HG02763 (cell line): Measurements from ENCODE around the gene CAP2.
"Not testable (repeated sequence)": the region's sequence is repeated elsewhere in the genome, so short reads cannot be mapped to it uniquely, and the experiment has no call there.

Experiments
- ATAC-seq: cut with Tn5 transposase; IDR thresholded peaks from one replicate; pipeline ENCODE4 v1.9.1; 2021; ENCODE audit warnings: mild to moderate bottlenecking, moderate library complexity; ENCODE audit not compliant: unreplicated experiment

The CAP2 gene

DNA sequence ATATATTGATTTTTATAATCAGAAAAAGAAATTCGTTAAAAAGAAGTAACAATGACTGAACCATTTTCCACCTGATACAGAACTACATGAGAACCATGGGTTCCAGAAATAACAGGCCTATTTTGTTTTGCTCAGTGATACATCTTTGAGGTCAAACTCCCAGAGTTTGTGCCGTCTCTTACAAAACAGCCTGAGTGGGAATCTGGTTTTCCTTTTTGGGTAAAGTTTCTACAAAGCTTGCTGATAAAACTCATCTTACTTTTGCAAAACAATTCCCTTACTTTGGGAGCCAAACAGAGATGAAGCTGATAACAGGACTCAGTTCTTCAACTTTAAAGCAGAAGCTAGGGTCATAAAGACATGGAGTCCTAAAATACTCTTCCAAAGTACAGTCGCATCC, 108.0 kb downstream of the CAP2 start:
- no peak for ATAC-seq

DNA sequence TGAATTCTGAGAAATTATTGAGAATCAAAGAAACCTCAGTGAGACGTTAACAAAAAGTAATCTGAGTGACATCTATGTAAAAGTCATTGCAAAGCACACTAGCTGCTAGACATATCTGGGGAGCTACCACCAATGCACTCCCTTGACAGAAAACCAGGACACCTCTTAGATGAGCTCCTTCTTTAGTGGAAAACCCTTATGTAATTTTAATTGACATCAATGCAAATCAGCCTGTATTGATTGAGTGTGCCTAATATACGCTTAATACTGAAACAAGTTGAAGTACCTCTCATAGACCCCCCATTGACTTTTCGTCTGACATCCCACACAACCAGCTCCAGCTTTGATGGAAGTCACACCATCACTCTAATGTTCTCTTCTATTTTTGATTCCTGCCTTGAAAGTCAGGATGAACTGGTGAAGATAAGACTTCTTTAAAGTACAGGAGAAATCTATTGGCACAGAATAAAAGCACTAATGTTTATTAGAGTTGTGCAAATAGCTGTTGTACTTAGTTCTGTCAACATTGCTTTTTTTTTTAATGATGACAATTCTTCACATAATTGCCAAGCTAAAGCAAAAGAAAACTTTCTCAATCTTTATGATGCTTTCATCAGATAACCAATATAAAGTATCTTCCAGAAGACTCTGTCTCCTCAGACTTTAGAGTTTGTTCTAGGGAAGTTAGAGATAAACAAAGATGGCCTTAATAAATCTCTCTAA, 108.7 kb downstream of the CAP2 start:
- no peak for ATAC-seq

DNA sequence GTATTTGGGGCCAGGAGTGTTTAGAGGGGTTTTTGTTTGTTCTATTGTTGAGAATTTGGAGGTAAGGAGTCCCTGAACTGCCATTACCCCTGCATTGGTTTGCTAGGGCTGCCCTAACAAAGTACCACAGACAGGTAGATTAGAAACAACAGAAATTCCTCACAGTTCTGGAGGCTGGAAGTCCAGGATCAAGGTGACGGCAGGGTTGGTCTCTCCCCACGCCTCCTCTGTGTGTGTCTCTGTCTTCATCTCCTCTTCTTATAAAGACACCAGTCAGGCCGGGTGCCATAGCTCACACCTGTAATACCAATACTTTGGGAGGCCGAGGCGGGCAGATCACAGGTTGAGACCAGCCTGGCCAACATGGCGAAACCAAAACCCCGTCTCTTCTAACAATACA, 109.7 kb downstream of the CAP2 start:
- ATAC-seq, result no peak

GRCh38 chr6:17504005-17504404, 110.6 kb downstream of the CAP2 start:
- no peak for ATAC-seq

DNA sequence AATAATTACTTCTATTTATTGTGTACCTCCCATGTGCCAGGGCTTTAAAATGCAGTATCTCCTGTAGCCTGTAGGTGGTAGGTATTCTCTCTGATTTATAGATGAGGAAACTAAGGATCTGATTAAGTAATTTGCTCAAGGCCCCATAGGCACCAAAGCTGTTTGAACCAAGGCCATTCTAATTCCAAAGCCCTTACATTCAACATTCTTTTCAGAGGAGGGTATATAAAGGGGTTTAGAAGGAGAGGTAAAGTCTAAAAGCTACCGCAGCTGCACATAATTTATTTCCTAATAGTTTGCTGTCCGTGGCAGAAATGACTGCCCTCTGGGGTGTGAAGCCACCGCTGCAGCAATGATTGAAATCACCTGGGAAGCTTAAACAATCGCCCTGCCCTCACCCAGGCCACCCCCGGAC, 111.7 kb downstream of the CAP2 start:
- no peak for ATAC-seq

DNA sequence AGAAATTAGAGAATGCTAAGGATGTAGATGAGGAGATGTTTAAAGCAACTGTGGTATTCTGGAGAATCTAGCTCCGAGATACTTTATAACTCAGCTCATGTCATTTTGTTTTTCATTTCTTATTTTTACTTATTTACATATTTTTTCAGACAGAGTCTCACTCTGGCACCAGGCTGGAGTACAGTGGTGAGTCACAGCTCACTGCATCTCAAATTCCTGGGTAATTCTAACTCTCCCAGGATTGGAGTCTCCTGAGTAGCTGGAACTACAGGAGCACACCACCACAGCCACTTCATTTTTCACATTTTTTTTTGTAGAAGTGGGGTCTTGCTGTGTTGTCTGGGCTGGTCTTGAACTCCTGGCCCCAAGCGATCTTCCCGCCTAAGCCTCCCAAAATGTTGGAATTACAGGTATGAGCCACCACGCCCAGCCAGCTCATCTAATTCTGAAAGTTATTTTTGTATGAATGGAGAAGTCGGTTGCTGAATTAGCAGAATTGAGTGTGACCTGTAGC, 112.4 kb downstream of the CAP2 start:
- no peak for ATAC-seq

DNA sequence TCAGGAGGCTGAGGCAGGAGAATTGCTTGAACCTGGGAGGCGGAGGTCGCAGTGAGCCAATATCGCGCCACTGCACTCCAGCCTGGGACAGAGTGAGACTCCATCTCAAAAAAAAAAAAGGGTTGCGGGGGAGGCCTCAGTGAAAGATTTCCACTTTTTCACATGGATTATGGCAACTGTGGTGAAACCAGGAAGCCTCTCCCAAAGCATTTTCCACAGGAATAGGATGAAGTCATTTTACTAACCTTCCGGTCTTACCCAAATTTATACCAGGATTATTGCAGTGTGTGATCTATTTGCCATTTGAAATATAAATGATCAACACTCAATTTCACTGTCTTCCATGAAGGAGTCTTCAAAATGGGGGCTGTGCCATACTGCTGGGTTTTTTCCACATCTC, 113.1 kb downstream of the CAP2 start:
- no peak for ATAC-seq

GRCh38 chr6:17506962-17507361, 113.6 kb downstream of the CAP2 start:
- no peak for ATAC-seq

- ATAC-seq, result no peak
Measured at GRCh38 chr6:17511084-17511483, 117.7 kb downstream of the CAP2 start.

GRCh38 chr6:17511580-17511979, 118.2 kb downstream of the CAP2 start:
- ATAC-seq, result no peak

- no peak for ATAC-seq
Measured at GRCh38 chr6:17519120-17519519, 125.7 kb downstream of the CAP2 start.

GRCh38 chr6:17525637-17526036, 132.2 kb downstream of the CAP2 start:
- no peak for ATAC-seq

- ATAC-seq, result no peak
Measured at GRCh38 chr6:17527076-17527475, 133.7 kb downstream of the CAP2 start.

GRCh38 chr6:17530321-17530835, 137.0 kb downstream of the CAP2 start:
- ATAC-seq, result no peak

DNA sequence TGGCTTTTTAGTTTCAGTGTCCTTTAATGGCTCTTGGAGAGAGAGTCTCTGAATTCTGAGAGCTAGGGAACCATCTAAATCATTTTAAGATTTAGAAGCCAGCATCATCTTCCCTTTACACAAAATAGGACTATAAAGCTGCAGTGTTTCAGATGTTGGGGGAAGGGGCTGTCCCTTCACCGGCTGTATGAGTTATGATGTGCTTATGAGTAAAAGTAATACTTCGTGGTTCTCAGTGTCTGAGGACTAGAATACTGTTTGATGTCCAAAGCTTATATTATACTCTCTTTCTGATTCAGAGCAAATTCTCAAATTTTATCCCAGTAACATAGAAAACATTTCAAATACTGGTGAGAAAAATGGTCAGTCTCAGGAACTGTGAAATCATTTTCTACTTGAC, 143.2 kb downstream of the CAP2 start:
- no peak for ATAC-seq

GRCh38 chr6:17542243-17542642, 148.8 kb downstream of the CAP2 start:
- ATAC-seq, result no peak

DNA sequence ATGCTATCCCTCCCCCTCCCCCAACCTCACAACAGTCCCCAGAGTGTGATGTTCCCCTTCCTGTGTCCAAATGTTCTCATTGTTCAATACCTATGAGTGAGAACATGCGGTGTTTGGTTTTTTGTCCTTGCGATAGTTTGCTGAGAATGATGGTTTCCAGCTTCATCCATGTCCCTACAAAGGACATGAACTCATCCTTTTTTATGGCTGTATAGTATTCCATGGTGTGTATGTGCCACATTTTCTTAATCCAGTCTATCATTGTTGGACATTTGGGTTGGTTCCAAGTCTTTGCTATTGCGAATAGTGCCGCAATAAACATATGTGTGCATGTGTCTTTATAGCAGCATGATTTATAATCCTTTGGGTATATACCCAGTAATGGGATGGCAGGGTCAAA, 152.3 kb downstream of the CAP2 start:
- ATAC-seq, result not testable (repeated sequence)

GRCh38 chr6:17551383-17551958, 158.1 kb downstream of the CAP2 start:
- ATAC-seq, result no peak

- ATAC-seq, result no peak
Measured at GRCh38 chr6:17552861-17553260, 159.5 kb downstream of the CAP2 start.

DNA sequence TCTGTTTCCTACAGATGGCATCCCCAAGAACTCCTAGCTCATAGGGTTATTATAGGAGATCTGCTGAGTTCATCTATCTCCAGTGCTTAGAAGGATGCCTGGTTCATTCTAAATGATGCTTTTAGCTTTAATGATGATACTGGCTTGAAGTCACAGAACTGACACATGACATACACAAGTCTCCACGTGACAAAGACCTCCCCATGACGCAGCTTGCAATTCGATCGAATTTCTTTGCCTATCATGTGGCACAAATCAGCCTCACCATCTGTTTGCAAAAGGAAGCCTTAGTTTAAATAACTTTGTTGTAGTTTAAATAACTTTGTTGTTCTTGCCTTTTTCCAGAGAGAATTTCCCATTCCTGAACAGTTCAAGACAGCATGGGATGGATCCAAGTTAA, 162.6 kb downstream of the CAP2 start:
- no peak for ATAC-seq

GRCh38 chr6:17562636-17563035, 169.2 kb downstream of the CAP2 start:
- ATAC-seq, result no peak

DNA sequence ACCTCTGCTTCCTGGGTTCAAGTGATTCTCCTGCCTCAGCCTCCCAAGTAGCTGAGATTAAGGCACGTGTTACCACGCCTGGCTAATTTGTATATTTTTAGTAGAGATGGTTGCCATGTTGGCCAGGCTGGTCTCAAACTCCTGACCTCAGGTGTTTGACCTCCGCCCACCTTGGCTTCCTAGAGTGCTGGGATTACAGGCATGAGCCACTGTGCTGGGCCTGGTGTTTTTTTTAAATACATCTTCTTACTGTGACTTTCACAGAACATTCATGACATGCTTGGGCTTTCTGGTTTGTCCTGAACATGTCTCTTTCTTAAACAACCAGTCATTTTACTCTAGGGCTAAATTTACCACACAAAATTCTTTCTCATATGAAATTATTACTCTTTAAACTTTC, 172.0 kb downstream of the CAP2 start:
- ATAC-seq, result no peak
